ENCODE data around the gene NMRAL1. TPM values are rescaled to one million over a fixed set of nuclear protein-coding genes. Genes with fewer than 3 reads are reported as not detected.

NMRAL1 gene
- total RNA-seq, 3 donors from 2014 or later (not counting 1 experiment from before 2014, with no cell fraction given): 66.6 to 71.2 (median 69.8) TPM

DNA sequence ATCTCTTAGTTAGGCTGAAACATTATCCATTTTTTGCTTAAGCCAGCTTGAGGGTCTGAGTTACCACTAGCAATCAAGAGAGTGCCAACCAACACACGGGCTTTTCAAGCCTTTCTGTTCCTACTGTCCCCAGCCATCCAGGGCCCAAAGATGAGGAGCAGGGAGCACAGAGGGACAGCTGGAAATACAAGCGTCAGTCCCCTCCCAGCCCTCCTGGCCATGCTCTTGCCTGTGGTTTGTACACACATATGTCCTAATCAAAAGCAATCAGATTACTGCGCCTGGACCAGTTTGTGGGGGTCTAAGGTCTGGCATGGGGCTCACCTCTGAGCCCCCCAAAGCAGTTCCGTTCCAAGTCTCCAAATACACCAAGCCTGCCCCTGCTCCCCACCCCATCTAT is 61.6 kb downstream of the NMRAL1 start:
- Histone ChIP-seq H3K27me3 (ENCODE audit: control insufficient read depth, insufficient read depth, low read length) (no peaks in the 10 kb centered on the region), H3K27ac (ENCODE audit: low read length) (peak overlapping the region; percentile 8), H3K4me1 (ENCODE audit: control insufficient read depth, insufficient read depth, low read length) (peaks cover 53% of the 10 kb centered on the region), H3K4me3 (ENCODE audit: low read length) (no peak overlapping the region), H3K9me3 (ENCODE audit: control insufficient read depth, insufficient read depth, low read length) (no peaks in the 10 kb centered on the region), H3K36me3 (ENCODE audit: control insufficient read depth, insufficient read depth, low read length) (peaks cover 44% of the 10 kb centered on the region)
- Mint-ChIP-seq H3K27ac (peak overlapping the region; percentile 61 to 65), H3K9me3 (no peaks in the 10 kb centered on the region), H3K4me3 (peak overlapping the region; percentile 17), H3K27me3 (ENCODE audit: low read depth in 2 of 2) (no peaks in the 10 kb centered on the region), H3K4me1 (peaks cover 40 to 49% of the 10 kb centered on the region in 2 donors), H3K36me3 (no peaks in the 10 kb centered on the region)
- WGBS (ENCODE audit: insufficient coverage): 94% methylated on average over 4 of the region's 4 CpGs
- intact Hi-C loops (cut with micrococcal nuclease): loop anchor here (10.0 kb wide), 1 partner anchor 202 kb away; the partner anchor contains the start of gene UBALD1
- TF ChIP-seq CTCF (IDR thresholded peaks at IDR 0.05): no peak
- ATAC-seq (no peak), DNase-seq (no peak)

DNA sequence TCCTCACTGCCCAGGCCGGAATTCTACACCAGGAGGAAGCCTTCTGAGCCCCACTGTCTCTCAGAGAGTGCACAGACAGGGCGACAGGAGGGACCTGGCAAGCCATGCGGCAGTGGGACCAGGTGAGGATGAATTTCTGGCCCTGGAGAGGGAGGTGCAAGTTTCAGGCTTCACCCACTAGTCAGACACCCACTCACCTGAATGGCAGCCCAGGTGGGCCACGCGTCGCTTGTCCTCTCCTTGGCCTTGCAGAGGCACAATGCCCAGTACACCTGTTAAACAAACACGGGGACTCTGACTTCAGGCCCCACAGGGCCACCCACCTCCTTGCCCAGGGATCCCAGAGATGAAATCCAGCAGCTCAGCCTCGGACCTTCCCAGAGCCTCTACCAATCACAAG is 62.3 kb downstream of the NMRAL1 start:
- H3K36me3 Mint-ChIP-seq: no peaks in the 10 kb centered on the region
- TF ChIP-seq CTCF (IDR thresholded peaks at IDR 0.05): no peak

More for the DNA sequence above, 62.3 kb downstream of the NMRAL1 start:
- Histone ChIP-seq H3K4me1 (ENCODE audit: control insufficient read depth, insufficient read depth, low read length) (peaks cover 49% of the 10 kb centered on the region), H3K9me3 (ENCODE audit: control insufficient read depth, insufficient read depth, low read length) (no peaks in the 10 kb centered on the region), H3K27ac (ENCODE audit: low read length) (peak overlapping the region; percentile 8), H3K4me3 (ENCODE audit: low read length) (no peak overlapping the region), H3K36me3 (ENCODE audit: control insufficient read depth, insufficient read depth, low read length) (peaks cover 51% of the 10 kb centered on the region), H3K27me3 (ENCODE audit: control insufficient read depth, insufficient read depth, low read length) (no peaks in the 10 kb centered on the region)
- no peak for ATAC-seq
- Mint-ChIP-seq H3K4me3 (peak overlapping the region; percentile 7), H3K4me1 (peaks cover 40 to 49% of the 10 kb centered on the region in 2 donors), H3K27ac (peak overlapping the region; percentile 61 to 65), H3K9me3 (no peaks in the 10 kb centered on the region), H3K27me3 (ENCODE audit: low read depth in 2 of 2) (no peaks in the 10 kb centered on the region)
- intact Hi-C loops (cut with micrococcal nuclease): loop anchor here (10.0 kb wide), 1 partner anchor 203 kb away; the partner anchor contains the start of gene UBALD1
- DNase-seq: no peak
- 97% methylated on average over 8 of the region's 8 CpGs for WGBS (ENCODE audit: insufficient coverage)

Other genes starting within 250 kb of the NMRAL1 start
- gene SRL, start 232.5 kb downstream of the NMRAL1 start, total RNA-seq: not detected
- 1 to 10 TPM; 6.5 to 9.6 (median 8.9) TPM for gene TFAP4, start 201.6 kb downstream of the NMRAL1 start, total RNA-seq
- under 1 TPM in 2 of 3 donors, not detected in 1; 0.05 to 0.35 TPM for gene GLIS2, start 158.6 kb downstream of the NMRAL1 start, total RNA-seq
- gene PAM16, start 123.3 kb downstream of the NMRAL1 start, total RNA-seq: 10 to 100 TPM; 29.4 to 42.7 (median 39.0) TPM
- under 1 TPM; 0.35 to 0.93 (median 0.78) TPM for gene VASN, start 102.8 kb downstream of the NMRAL1 start, total RNA-seq
- gene CORO7, start 58.0 kb downstream of the NMRAL1 start, total RNA-seq: 100 to 1,000 TPM; 335 to 425 (median 415) TPM
- gene DNAJA3, start 48.8 kb downstream of the NMRAL1 start, total RNA-seq: 10 to 100 TPM; 22.1 to 34.2 (median 27.2) TPM
- 100 to 1,000 TPM in 1 of 3 donors, 10 to 100 TPM in 2; 66.0 to 104 (median 77.3) TPM for gene HMOX2, start 1.8 kb upstream of the NMRAL1 start, total RNA-seq
- 10 to 100 TPM; 35.2 to 49.2 (median 37.9) TPM for gene CDIP1, start 64.1 kb upstream of the NMRAL1 start, total RNA-seq
- under 1 TPM; 0.35 to 0.61 (median 0.43) TPM for gene C16orf96, start 81.7 kb upstream of the NMRAL1 start, total RNA-seq
- gene UBALD1, start 140.3 kb upstream of the NMRAL1 start, total RNA-seq: 10 to 100 TPM; 40.8 to 54.4 (median 53.6) TPM
- 100 to 1,000 TPM; 102 to 106 (median 105) TPM for gene MGRN1, start 150.2 kb upstream of the NMRAL1 start, total RNA-seq
- gene NUDT16L1, start 218.9 kb upstream of the NMRAL1 start, total RNA-seq: 10 to 100 TPM; 30.8 to 39.1 (median 35.0) TPM